Thyroid gland (tissue), 4 donors: ENCODE measurements around the gene GATAD2A. TPM values are rescaled to one million over a fixed set of nuclear protein-coding genes. Genes with fewer than 3 reads are reported as not detected.

ENCODE experiments used
- DNase-seq, 2 donors: peaks; one replicate each; pipeline ENCODE4 v3.0.0-alpha.2; 2019
- H3K27ac ChIP-seq, 3 donors: fragments of 200-600 bp; sonication (generic); 1 replicate in 2 of 3; 2 replicates in 1 of 3; pipeline ENCODE4 v1.5.1; 2016 to 2019; ENCODE audit warnings: mild to moderate bottlenecking in 1 of 3, moderate library complexity in 1 of 3
- H3K27me3 ChIP-seq: fragments of 200-600 bp; sonication (generic); one replicate; pipeline ENCODE4 v1.5.1; 2019
- H3K36me3 ChIP-seq, 2 donors: fragments of 200-600 bp; sonication (generic); one replicate each; pipeline ENCODE4 v1.5.1; 2016 to 2019
- H3K4me1 ChIP-seq, 2 donors: fragments of 200-600 bp; sonication (generic); one replicate each; pipeline ENCODE4 v1.5.1; 2017 to 2019
- H3K4me3 ChIP-seq, 3 donors: fragments of 200-600 bp; sonication (generic); replicated peaks in 1 of 3; 1 replicate in 2 of 3; 2 replicates in 1 of 3; pipeline ENCODE4 v1.5.1; 2016; ENCODE audit warnings: mild to moderate bottlenecking in 1 of 3
- H3K9me3 ChIP-seq: fragments of 200-600 bp; sonication (generic); one replicate; pipeline ENCODE4 v1.5.1; 2017
- CTCF ChIP-seq, 6 experiments: fragments of 200-600 bp in 3 of 6; fragments of 450-650 bp in 3 of 6; sonication (generic) in 3 of 6; IDR thresholded peaks; one replicate each; pipeline ENCODE4 v1.5.1; 2016 to 2019; ENCODE audit warnings: antibody characterized with exemption in 6 of 6, mild to moderate bottlenecking in 2 of 6, inconsistent platforms in 1 of 6, moderate library complexity in 1 of 6
- POLR2A ChIP-seq, 2 donors: fragments of 450-650 bp; IDR thresholded peaks; one replicate each; pipeline ENCODE4 v1.6.1; 2017; ENCODE audit warnings: antibody characterized with exemption in 2 of 2, mild to moderate bottlenecking in 2 of 2, moderate library complexity in 1 of 2
- WGBS, 2 donors: methylation state at CpG; one replicate each; pipeline ENCODE4 v1.1.5; 2017; 5-methylcytosine and 5-hydroxymethylcytosine counted together
- intact Hi-C: fragments of 100-400 bp; cut with DNase I; formaldehyde crosslinking; loops from one replicate; pipeline ENCODE4 v1.15.1; 2023
- total RNA-seq, 4 donors: library from RNA; depleted of rRNA; stranded (reverse); fragments of >200 nt; gene quantifications; one replicate each; pipeline ENCODE4 v1.2.3, GENCODE V29; 2016

Gene GATAD2A
- total RNA-seq, 4 donors from 2014 or later = 33.2 to 82.4 (median 51.8) TPM

GRCh38 chr19:19495614-19496603 lies 90.4 kb downstream of the GATAD2A start:
- no peak overlapping the region for H3K27ac ChIP-seq
- no peak for TF ChIP-seq CTCF (IDR thresholded peaks at IDR 0.05)
- TF ChIP-seq POLR2A (IDR thresholded peaks at IDR 0.05) = no peak
- H3K4me3 ChIP-seq = no peak overlapping the region
- intact Hi-C loops = no loop called here
- H3K36me3 ChIP-seq = peaks cover 55 to 59% of the 10 kb centered on the region in 2 donors
- no peaks in the 10 kb centered on the region for H3K9me3 ChIP-seq
- 93% methylated on average over 30 of the region's 30 CpGs for WGBS, 2 donors
- DNase-seq = no peak
- no peaks in the 10 kb centered on the region for H3K4me1 ChIP-seq
- H3K27me3 ChIP-seq = no peaks in the 10 kb centered on the region

GRCh38 chr19:19498255-19498991 lies 92.9 kb downstream of the GATAD2A start:
- TF ChIP-seq POLR2A (IDR thresholded peaks at IDR 0.05) (no peak), CTCF (IDR thresholded peaks at IDR 0.05) (no peak)
- no peak overlapping the region for H3K4me3 ChIP-seq
- peaks cover 73 to 74% of the 10 kb centered on the region in 2 donors for H3K36me3 ChIP-seq
- H3K27me3 ChIP-seq = no peaks in the 10 kb centered on the region
- WGBS, 2 donors = 94 to 95% methylated on average over 25 to 32 of the region's 33 CpGs
- peaks cover 4 to 6% of the 10 kb centered on the region in 2 donors for H3K4me1 ChIP-seq
- no peaks in the 10 kb centered on the region for H3K9me3 ChIP-seq
- intact Hi-C loops = no loop called here
- no peak overlapping the region for H3K27ac ChIP-seq
- no peak for DNase-seq

GRCh38 chr19:19499272-19499995 lies 94.0 kb downstream of the GATAD2A start:
- 90 to 95% methylated on average over 12 to 17 of the region's 18 CpGs for WGBS, 2 donors
- intact Hi-C loops = no loop called here
- Histone ChIP-seq H3K27me3 (no peaks in the 10 kb centered on the region), H3K36me3 (peaks cover 66 to 69% of the 10 kb centered on the region in 2 donors), H3K27ac (no peak overlapping the region), H3K4me3 (no peak overlapping the region), H3K9me3 (no peaks in the 10 kb centered on the region), H3K4me1 (peaks cover 4 to 13% of the 10 kb centered on the region in 2 donors)
- TF ChIP-seq POLR2A (IDR thresholded peaks at IDR 0.05) (no peak), CTCF (IDR thresholded peaks at IDR 0.05) (no peak)
- DNase-seq = no peak

GRCh38 chr19:19500975-19501644 lies 95.6 kb downstream of the GATAD2A start:
- intact Hi-C loops = no loop called here
- peaks cover 68 to 81% of the 10 kb centered on the region in 2 donors for H3K36me3 ChIP-seq
- TF ChIP-seq CTCF (IDR thresholded peaks at IDR 0.05) (no peak), POLR2A (IDR thresholded peaks at IDR 0.05) (no peak)
- H3K27me3 ChIP-seq = no peaks in the 10 kb centered on the region
- H3K27ac ChIP-seq = no peak overlapping the region
- no peaks in the 10 kb centered on the region for H3K9me3 ChIP-seq
- peaks cover 4 to 13% of the 10 kb centered on the region in 2 donors for H3K4me1 ChIP-seq
- no peak for DNase-seq
- no peak overlapping the region for H3K4me3 ChIP-seq
- 91 to 94% methylated on average over 31 to 32 of the region's 34 CpGs for WGBS, 2 donors
